Gastroesophageal sphincter (tissue), 4 donors: ENCODE measurements around the gene ING2. TPM values are rescaled to one million over a fixed set of nuclear protein-coding genes. Genes with fewer than 3 reads are reported as not detected.

Experiments
- ATAC-seq: fragments of 150-250 bp; one replicate; pipeline ENCODE4 v1.9.1; 2016; ENCODE audit warnings: mild to moderate bottlenecking, moderate library complexity
- H3K27ac ChIP-seq, 4 donors: fragments of 200-600 bp; sonication (generic) in 3 of 4; 1 replicate in 3 of 4; 2 replicates in 1 of 4; pipeline ENCODE4 v1.5.1; 2016 to 2019
- H3K27me3 ChIP-seq: fragments of 200-600 bp; sonication (generic); one replicate; pipeline ENCODE4 v1.5.1; 2019
- H3K36me3 ChIP-seq, 2 donors: fragments of 200-600 bp; sonication (generic); one replicate each; pipeline ENCODE4 v1.5.1; 2019; ENCODE audit warnings: control low read depth in 1 of 2
- H3K4me1 ChIP-seq, 3 donors: fragments of 200-600 bp; sonication (generic); 1 replicate in 2 of 3; 2 replicates in 1 of 3; pipeline ENCODE4 v1.5.1; 2016 to 2019; ENCODE audit warnings: control low read depth in 2 of 3
- H3K4me3 ChIP-seq, 2 donors: fragments of 200-600 bp; sonication (generic); one replicate each; pipeline ENCODE4 v1.5.1; 2019; ENCODE audit warnings: mild to moderate bottlenecking in 1 of 2, moderate library complexity in 1 of 2
- H3K9me3 ChIP-seq, 3 donors: fragments of 200-600 bp; sonication (generic); one replicate each; pipeline ENCODE4 v1.5.1; 2017 to 2019; ENCODE audit warnings: control low read depth in 2 of 3
- EP300 ChIP-seq: sonication (generic); formaldehyde crosslinking; IDR thresholded peaks from one replicate; pipeline ENCODE4 v1.6.1; 2017; ENCODE audit warnings: antibody characterized with exemption, mild to moderate bottlenecking
- POLR2A ChIP-seq, 2 donors: fragments of 450-650 bp; IDR thresholded peaks; one replicate each; pipeline ENCODE4 v1.6.1; 2017; ENCODE audit warnings: antibody characterized with exemption in 2 of 2, mild to moderate bottlenecking in 2 of 2, moderate library complexity in 1 of 2
- POLR2AphosphoS5 ChIP-seq: sonication (generic); formaldehyde crosslinking; IDR thresholded peaks from one replicate; pipeline ENCODE4 v1.6.1; 2017; ENCODE audit warnings: antibody characterized with exemption
- WGBS, 2 donors: methylation state at CpG; one replicate each; pipeline ENCODE4 v1.1.5; 2018; ENCODE audit warnings: low coverage in 1 of 2; 5-methylcytosine and 5-hydroxymethylcytosine counted together
- total RNA-seq, 4 donors: library from RNA; depleted of rRNA; stranded (reverse); fragments of >200 nt; gene quantifications; one replicate each; pipeline ENCODE4 v1.1.0, GENCODE V29; 2016
- TF ChIP-seq, protein P1 (sequence below), 4 experiments: fragments of 200-600 bp in 2 of 4; fragments of 450-650 bp in 2 of 4; sonication (generic) in 1 of 4; IDR thresholded peaks; one replicate each; pipeline ENCODE4 v1.5.1; 2017 to 2019; ENCODE audit warnings: antibody characterized with exemption in 4 of 4, mild to moderate bottlenecking in 2 of 4, moderate library complexity in 2 of 4

ING2 gene
- total RNA-seq, 4 donors from 2014 or later, result 27.9 to 64.4 (median 48.4) TPM

DNA sequence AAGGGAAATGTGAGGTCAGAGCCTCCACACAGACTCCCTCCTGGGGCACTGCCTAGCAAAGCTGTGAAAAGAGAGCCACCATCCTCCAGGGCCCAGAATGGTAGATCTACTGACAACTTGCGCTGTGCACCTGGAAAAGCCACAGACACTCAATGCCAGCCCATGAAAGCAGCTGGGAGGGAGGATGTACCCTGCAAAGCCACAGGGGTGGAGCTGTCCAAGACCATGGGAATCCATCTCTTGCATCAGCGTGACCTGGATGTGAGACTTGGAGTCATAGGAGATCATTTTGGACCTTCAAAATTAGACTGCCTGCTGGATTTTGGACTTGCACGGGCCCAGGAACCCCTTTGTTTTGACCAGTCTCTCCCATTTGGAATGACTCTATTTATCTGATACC, 37.6 kb upstream of the ING2 start:
- no peaks in the 10 kb centered on the region for H3K9me3 ChIP-seq
- H3K4me1 ChIP-seq, result peaks cover 0 to 1% (median 0%) of the 10 kb centered on the region in 3 donors
- no peak overlapping the region for H3K4me3 ChIP-seq
- no peaks in the 10 kb centered on the region for H3K27me3 ChIP-seq
- no peaks in the 10 kb centered on the region for H3K36me3 ChIP-seq
- H3K27ac ChIP-seq, result no peak overlapping the region
- TF ChIP-seq, protein P1, sequence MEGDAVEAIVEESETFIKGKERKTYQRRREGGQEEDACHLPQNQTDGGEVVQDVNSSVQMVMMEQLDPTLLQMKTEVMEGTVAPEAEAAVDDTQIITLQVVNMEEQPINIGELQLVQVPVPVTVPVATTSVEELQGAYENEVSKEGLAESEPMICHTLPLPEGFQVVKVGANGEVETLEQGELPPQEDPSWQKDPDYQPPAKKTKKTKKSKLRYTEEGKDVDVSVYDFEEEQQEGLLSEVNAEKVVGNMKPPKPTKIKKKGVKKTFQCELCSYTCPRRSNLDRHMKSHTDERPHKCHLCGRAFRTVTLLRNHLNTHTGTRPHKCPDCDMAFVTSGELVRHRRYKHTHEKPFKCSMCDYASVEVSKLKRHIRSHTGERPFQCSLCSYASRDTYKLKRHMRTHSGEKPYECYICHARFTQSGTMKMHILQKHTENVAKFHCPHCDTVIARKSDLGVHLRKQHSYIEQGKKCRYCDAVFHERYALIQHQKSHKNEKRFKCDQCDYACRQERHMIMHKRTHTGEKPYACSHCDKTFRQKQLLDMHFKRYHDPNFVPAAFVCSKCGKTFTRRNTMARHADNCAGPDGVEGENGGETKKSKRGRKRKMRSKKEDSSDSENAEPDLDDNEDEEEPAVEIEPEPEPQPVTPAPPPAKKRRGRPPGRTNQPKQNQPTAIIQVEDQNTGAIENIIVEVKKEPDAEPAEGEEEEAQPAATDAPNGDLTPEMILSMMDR (IDR thresholded peaks at IDR 0.05), result no peak
- TF ChIP-seq POLR2A (IDR thresholded peaks at IDR 0.05) (no peak), EP300 (no peak), POLR2AphosphoS5 (no peak)
- 93 to 100% methylated on average over 1 to 2 of the region's 3 CpGs for WGBS, 2 donors
- no peak for ATAC-seq

DNA sequence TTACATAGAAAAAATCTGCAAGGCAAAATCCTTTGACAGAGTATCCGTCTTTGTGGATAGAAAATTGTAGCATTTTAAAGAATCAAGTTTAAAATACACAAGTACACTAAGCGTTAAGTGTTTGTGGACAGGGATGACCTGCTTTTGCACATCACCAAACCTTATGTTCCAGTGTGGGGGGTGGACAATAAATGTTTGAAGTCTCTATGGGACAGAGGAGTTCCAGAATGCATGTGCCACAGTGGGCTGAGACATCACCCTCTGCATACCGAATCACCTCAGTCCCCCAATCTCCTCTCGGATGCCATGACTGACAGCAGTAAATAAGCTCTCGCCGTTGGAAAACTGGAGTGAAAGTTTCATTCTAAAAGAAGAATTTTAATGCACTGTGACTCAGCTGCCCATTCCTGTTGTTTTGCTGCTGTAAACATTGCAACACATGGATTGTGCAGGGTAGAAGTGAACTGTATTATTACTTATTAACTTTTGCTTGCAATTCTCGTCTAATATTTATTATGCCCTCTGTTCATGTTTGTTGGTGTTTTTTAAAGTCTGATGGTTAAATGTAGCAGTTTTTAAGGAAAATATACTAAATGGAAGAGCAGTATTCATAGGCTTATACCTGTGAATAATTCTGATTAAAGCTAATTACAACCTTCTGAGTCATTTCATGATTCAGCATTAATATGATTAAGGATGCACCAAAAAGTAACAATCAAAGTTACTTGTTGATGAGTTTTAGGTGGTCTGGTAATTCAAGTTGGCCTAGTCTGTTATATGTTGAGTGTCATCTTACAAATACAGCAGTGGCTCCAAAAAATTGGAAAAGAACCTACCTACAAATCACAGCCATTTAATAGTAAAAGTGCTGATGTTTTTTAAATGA, 36.4 kb upstream of the ING2 start:
- Histone ChIP-seq H3K4me1 (peaks cover 0 to 3% (median 0%) of the 10 kb centered on the region in 3 donors), H3K36me3 (no peaks in the 10 kb centered on the region), H3K9me3 (no peaks in the 10 kb centered on the region), H3K27ac (no peak overlapping the region), H3K4me3 (no peak overlapping the region), H3K27me3 (no peaks in the 10 kb centered on the region)
- no peak for ATAC-seq
- TF ChIP-seq POLR2A (IDR thresholded peaks at IDR 0.05) (no peak), POLR2AphosphoS5 (no peak), EP300 (no peak)
- TF ChIP-seq, protein P1 (IDR thresholded peaks at IDR 0.05), result no peak
- 49 to 51% methylated on average over 4 to 7 of the region's 7 CpGs for WGBS, 2 donors

DNA sequence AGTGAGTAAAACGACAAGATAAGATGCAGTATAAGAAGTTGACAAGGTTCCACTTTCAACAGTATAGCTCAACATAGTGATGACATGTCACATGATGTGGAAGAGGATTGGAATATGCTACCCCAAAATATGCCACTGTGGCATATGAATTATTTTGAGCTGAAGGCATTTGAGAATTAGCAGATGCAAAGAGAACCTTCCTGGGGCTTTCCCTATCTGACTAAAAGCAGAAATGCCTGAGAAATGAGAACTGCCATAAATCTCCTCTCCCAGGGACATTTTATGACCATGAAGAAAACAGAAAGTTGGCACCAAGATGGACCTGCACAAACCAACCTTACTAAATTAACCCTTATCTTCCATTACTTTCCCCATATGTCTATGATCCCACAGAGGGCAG, 35.6 kb upstream of the ING2 start:
- Histone ChIP-seq H3K27me3 (no peaks in the 10 kb centered on the region), H3K27ac (no peak overlapping the region), H3K36me3 (no peaks in the 10 kb centered on the region), H3K9me3 (no peaks in the 10 kb centered on the region), H3K4me3 (no peak overlapping the region), H3K4me1 (peaks cover 0 to 3% (median 0%) of the 10 kb centered on the region in 3 donors)
- WGBS, 2 donors, result 90 to 92% methylated on average over 1 of the region's 1 CpG
- no peak for TF ChIP-seq EP300
- no peak for TF ChIP-seq POLR2A (IDR thresholded peaks at IDR 0.05)
- TF ChIP-seq POLR2AphosphoS5, result no peak
- TF ChIP-seq, protein P1 (IDR thresholded peaks at IDR 0.05), result no peak
- no peak for ATAC-seq

DNA sequence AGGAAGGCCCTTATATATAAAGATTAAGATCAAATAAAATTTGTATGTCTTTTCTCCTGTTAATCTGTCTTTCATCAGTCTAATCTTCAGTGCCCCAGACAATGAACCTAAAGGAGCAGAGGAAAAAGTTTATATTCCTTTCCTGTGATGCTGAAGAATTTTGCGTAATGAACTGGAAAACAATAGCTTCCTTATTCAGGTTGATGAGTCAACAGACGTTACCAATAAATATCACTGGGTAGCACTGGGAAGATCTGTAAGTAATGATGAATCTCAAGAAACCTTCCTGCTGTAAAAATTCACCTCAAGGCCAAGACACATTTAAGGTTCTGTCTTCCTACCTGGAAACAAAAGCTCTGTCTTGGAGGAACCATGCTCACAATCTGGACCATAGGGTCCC, 34.9 kb upstream of the ING2 start:
- no peak overlapping the region for H3K4me3 ChIP-seq
- H3K27ac ChIP-seq, result no peak overlapping the region
- H3K9me3 ChIP-seq, result no peaks in the 10 kb centered on the region
- TF ChIP-seq EP300 (no peak), POLR2A (IDR thresholded peaks at IDR 0.05) (no peak), POLR2AphosphoS5 (no peak)
- TF ChIP-seq, protein P1 (IDR thresholded peaks at IDR 0.05), result no peak
- H3K4me1 ChIP-seq, result peaks cover 0 to 3% (median 0%) of the 10 kb centered on the region in 3 donors
- ATAC-seq, result no peak
- H3K27me3 ChIP-seq, result no peaks in the 10 kb centered on the region
- H3K36me3 ChIP-seq, result no peaks in the 10 kb centered on the region
- WGBS, 2 donors, result 81 to 96% methylated on average over 2 of the region's 2 CpGs

DNA sequence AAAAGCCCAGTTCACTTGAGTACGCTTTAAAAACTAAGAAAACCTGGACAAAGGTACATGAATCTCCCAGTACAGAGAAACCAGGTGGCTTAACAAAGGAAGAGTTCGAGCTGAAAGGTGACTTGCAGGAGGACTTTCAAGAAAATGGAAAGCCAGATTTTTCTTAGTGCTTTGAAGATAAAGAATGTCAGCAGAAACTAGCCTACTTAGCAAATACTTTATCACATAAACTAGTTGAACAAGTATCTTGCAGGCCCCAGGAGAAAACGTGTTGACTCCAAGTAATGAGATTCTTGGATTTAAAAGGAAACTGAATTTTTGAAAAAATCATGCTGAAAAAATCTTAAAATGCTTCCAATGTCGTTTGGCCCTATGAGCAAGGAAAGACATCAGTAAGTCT, 34.0 kb upstream of the ING2 start:
- Histone ChIP-seq H3K4me3 (no peak overlapping the region), H3K27ac (no peak overlapping the region), H3K4me1 (peaks cover 0 to 3% (median 0%) of the 10 kb centered on the region in 3 donors), H3K27me3 (peaks cover 5% of the 10 kb centered on the region), H3K9me3 (no peaks in the 10 kb centered on the region), H3K36me3 (no peaks in the 10 kb centered on the region)
- WGBS, 2 donors, result 62 to 78% methylated on average over 4 of the region's 4 CpGs
- TF ChIP-seq POLR2AphosphoS5 (no peak), POLR2A (IDR thresholded peaks at IDR 0.05) (no peak), EP300 (no peak)
- TF ChIP-seq, protein P1 (IDR thresholded peaks at IDR 0.05), result no peak
- no peak for ATAC-seq
